Heart left ventricle (tissue), 13 donors: Measurements from ENCODE around the gene BRF1.

Experiments
- POLR2A ChIP-seq, 2 donors: fragments of 450-650 bp; IDR thresholded peaks; one replicate each; pipeline ENCODE4 v1.6.1; 2017; ENCODE audit warnings: antibody characterized with exemption in 2 of 2, mild to moderate bottlenecking in 2 of 2, moderate library complexity in 2 of 2
- TF ChIP-seq, protein P1 (sequence below), 12 donors: fragments of 200-600 bp; sonication (generic) in 4 of 12; IDR thresholded peaks; one replicate each; pipeline versions ENCODE4 v1.5.0 to v1.8.0; 2018 to 2022; ENCODE audit warnings: antibody characterized with exemption in 12 of 12, mild to moderate bottlenecking in 5 of 12
- donor health status: ischemic (EF 13 %, LVEDD 7.1; RV severe dilation, severe dysfunction).
- donor health status: DM: no; HTN: yes; CAD: no.
- donor health status: DM: no; HTN: no; CAD: no.
- donor health status: ischemic (EF 25% LVEDD 6.9; RV normal size, moderate dysfunction).
- donor health status: ischemic (EF 25% LVEDD 5.7; RV mildly dilated, moderate dysfunction).
- donor health status: ischemic (EF 35%, LVEDD 5.7; RV mildly dilated, moderate dysfunction).
- donor health status: nonischemic (EF 11% LVEDD 7.7; RV severe dilation, severe dysfunction).
- donor health status: DM: yes; HTN: yes; CAD: no.
- donor health status: PGD.
- donor health status: ischemic (EF 29% LVEDD 5.4; RV normal size, mild dysfunction).
- donor health status: nonischemic (EF 23%, LVEDD 6.1; RV moderate dilation, normal function).

GRCh38 chr14:105275267-105275946, 25.4 kb downstream of the BRF1 start:
- TF ChIP-seq, protein P1, sequence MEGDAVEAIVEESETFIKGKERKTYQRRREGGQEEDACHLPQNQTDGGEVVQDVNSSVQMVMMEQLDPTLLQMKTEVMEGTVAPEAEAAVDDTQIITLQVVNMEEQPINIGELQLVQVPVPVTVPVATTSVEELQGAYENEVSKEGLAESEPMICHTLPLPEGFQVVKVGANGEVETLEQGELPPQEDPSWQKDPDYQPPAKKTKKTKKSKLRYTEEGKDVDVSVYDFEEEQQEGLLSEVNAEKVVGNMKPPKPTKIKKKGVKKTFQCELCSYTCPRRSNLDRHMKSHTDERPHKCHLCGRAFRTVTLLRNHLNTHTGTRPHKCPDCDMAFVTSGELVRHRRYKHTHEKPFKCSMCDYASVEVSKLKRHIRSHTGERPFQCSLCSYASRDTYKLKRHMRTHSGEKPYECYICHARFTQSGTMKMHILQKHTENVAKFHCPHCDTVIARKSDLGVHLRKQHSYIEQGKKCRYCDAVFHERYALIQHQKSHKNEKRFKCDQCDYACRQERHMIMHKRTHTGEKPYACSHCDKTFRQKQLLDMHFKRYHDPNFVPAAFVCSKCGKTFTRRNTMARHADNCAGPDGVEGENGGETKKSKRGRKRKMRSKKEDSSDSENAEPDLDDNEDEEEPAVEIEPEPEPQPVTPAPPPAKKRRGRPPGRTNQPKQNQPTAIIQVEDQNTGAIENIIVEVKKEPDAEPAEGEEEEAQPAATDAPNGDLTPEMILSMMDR (IDR thresholded peaks at IDR 0.05): no peak
- no peak for TF ChIP-seq POLR2A (IDR thresholded peaks at IDR 0.05)
